B cell (primary cell): ENCODE results near the gene TRPM8. TPM values are rescaled to one million over a fixed set of nuclear protein-coding genes. Genes with fewer than 3 reads are reported as not detected.
"Not testable (repeated sequence)": the region's sequence is repeated elsewhere in the genome, so short reads cannot be mapped to it uniquely, and the experiment has no call there.

Experiments
- ATAC-seq: fragments of 200-7000 bp; cut with Tn5 transposase; one replicate; pipeline ENCODE4 v1.10.0; 2021; ENCODE audit warnings: low read depth, mild to moderate bottlenecking, moderate number of reproducible peaks, moderate library complexity
- CTCF ChIA-PET: fragments of 350-600 bp; sonication (Branson Sonifier 250); formaldehyde crosslinking; loops from one replicate; lab custom pipeline; 2021; ENCODE audit warnings: antibody characterized with exemption, inconsistent platforms; lab: Charles Lee
- POLR2A ChIA-PET: fragments of 350-600 bp; sonication (Branson Sonifier 250); formaldehyde crosslinking; loops from one replicate; lab custom pipeline; 2021; ENCODE audit warnings: antibody characterized with exemption; lab: Charles Lee
- DNase-seq: peaks from one replicate; pipeline ENCODE4 v3.0.0; 2013
- H2AFZ ChIP-seq: 2 replicates; pipeline ENCODE4 v1.6.1; 2012; ENCODE audit warnings: mild to moderate bottlenecking, low read depth, low read length; ENCODE audit not compliant: insufficient read depth, poor library complexity, severe bottlenecking
- H3K27ac ChIP-seq, 2 donors: 1 replicate in 1 of 2; 2 replicates in 1 of 2; pipeline ENCODE4 v1.5.1; 2012 to 2013; ENCODE audit warnings: low read length in 2 of 2, mild to moderate bottlenecking in 2 of 2, moderate library complexity in 1 of 2
- H3K27me3 ChIP-seq, 4 experiments: fragments of 200-600 bp in 1 of 4; sonication (generic) in 1 of 4; replicated peaks in 1 of 4; 1 replicate in 2 of 4; 2 replicates in 2 of 4; pipeline versions ENCODE4 v1.6.1 to v1.7.0; 2013 to 2016; ENCODE audit warnings: low read length in 3 of 4, mild to moderate bottlenecking in 2 of 4, mixed read lengths in 1 of 4, moderate library complexity in 1 of 4; ENCODE audit not compliant: insufficient read depth in 4 of 4, control insufficient read depth in 3 of 4; ENCODE audit errors: control extremely low read depth in 1 of 4
- H3K36me3 ChIP-seq, 2 experiments: replicated peaks in 1 of 2; 1 replicate in 1 of 2; 2 replicates in 1 of 2; pipeline versions ENCODE4 v1.6.1 to v1.7.1; 2013; ENCODE audit warnings: low read length in 1 of 2; ENCODE audit not compliant: insufficient read depth in 2 of 2, control insufficient read depth in 1 of 2; ENCODE audit errors: control extremely low read depth in 1 of 2, extremely low read depth in 1 of 2
- H3K4me1 ChIP-seq, 2 donors: fragments of 200-600 bp in 1 of 2; sonication (generic) in 1 of 2; 1 replicate in 1 of 2; 2 replicates in 1 of 2; pipeline versions ENCODE4 v1.5.1 to v1.6.1; 2013 to 2017; ENCODE audit warnings: low read length in 2 of 2; ENCODE audit not compliant: control insufficient read depth in 2 of 2, insufficient read depth in 2 of 2
- H3K4me2 ChIP-seq: replicated peaks from 2 replicates; pipeline ENCODE3; 2012; ENCODE audit warnings: mild to moderate bottlenecking, low read depth, low read length; ENCODE audit not compliant: poor library complexity, severe bottlenecking
- H3K4me3 ChIP-seq, 5 experiments: fragments of 200-600 bp in 1 of 5; sonication (generic) in 1 of 5; 1 replicate in 3 of 5; 2 replicates in 2 of 5; pipeline versions ENCODE4 v1.5.1 to v1.7.0; 2011 to 2016; ENCODE audit warnings: low read length in 4 of 5, mild to moderate bottlenecking in 4 of 5, low read depth in 2 of 5, control low read depth in 1 of 5, moderate library complexity in 1 of 5; ENCODE audit not compliant: insufficient read depth in 1 of 5; ENCODE audit errors: control extremely low read depth in 1 of 5, extremely low read depth in 1 of 5
- H3K79me2 ChIP-seq: fragments of 200-600 bp; sonication (generic); one replicate; pipeline ENCODE4 v1.6.0; 2016; ENCODE audit warnings: low read length; ENCODE audit not compliant: control insufficient read depth, insufficient read depth
- H3K9ac ChIP-seq: fragments of 200-600 bp; sonication (generic); 2 replicates; pipeline ENCODE4 v1.6.1; 2017; ENCODE audit warnings: mild to moderate bottlenecking, low read length, moderate library complexity
- H3K9me3 ChIP-seq, 3 donors: one replicate each; pipeline versions ENCODE4 v1.6.1 to v1.7.1; 2013; ENCODE audit warnings: low read length in 2 of 3; ENCODE audit not compliant: control insufficient read depth in 2 of 3, insufficient read depth in 1 of 3; ENCODE audit errors: control extremely low read depth in 1 of 3
- H4K20me1 ChIP-seq: 2 replicates; pipeline ENCODE4 v1.6.0; 2012; ENCODE audit warnings: mild to moderate bottlenecking, low read length; ENCODE audit not compliant: insufficient read depth, control insufficient read depth, poor library complexity, severe bottlenecking
- H3K27ac Mint-ChIP-seq: one replicate; pipeline ENCODE4 v1.8.0; 2021; ENCODE audit warnings: mixed read lengths
- H3K27me3 Mint-ChIP-seq: one replicate; pipeline ENCODE4 v1.8.0; 2021; ENCODE audit warnings: mixed read lengths
- H3K4me1 Mint-ChIP-seq: one replicate; pipeline ENCODE4 v1.8.0; 2021; ENCODE audit warnings: mixed read lengths
- H3K4me3 Mint-ChIP-seq: one replicate; pipeline ENCODE4 v1.8.0; 2021; ENCODE audit warnings: mixed read lengths
- H3K9me3 Mint-ChIP-seq: one replicate; pipeline ENCODE4 v1.8.0; 2022; ENCODE audit warnings: mixed read lengths; ENCODE audit not compliant: insufficient read depth
- EZH2 ChIP-seq: IDR thresholded peaks from 2 replicates; pipeline ENCODE4 v1.6.1; 2012; ENCODE audit warnings: borderline replicate concordance, low read depth, mild to moderate bottlenecking, moderate library complexity, low read length; ENCODE audit not compliant: insufficient read depth, poor library complexity, severe bottlenecking
- WGBS: methylation state at CpG from one replicate; pipeline ENCODE4 v1.1.5; 2013; ENCODE audit warnings: missing lambda C conversion rate; ENCODE audit not compliant: insufficient coverage; 5-methylcytosine and 5-hydroxymethylcytosine counted together
- intact Hi-C: fragments of 100-400 bp; cut with micrococcal nuclease; formaldehyde crosslinking; loops from one replicate; pipeline ENCODE4 v1.10.0; 2022
- polyA plus RNA-seq: library from polyadenylated mRNA; depleted of rRNA; stranded (reverse); fragments of >200 nt; gene quantifications from 2 replicates; pipeline ENCODE4 v1.2.3, GENCODE V29; 2012
- total RNA-seq, 2 donors: library from RNA; stranded (reverse); fragments of 120-200 nt in 1 of 2; gene quantifications; 1 replicate in 1 of 2; 2 replicates in 1 of 2; pipeline versions ENCODE4 v1.2.3 to v1.2.4, GENCODE V29; 2013 to 2022
- TF ChIP-seq, protein P1 (sequence below): fragments of 200-600 bp; IDR thresholded peaks from one replicate; pipeline ENCODE4 v1.8.0; 2022; ENCODE audit warnings: antibody characterized with exemption, mild to moderate bottlenecking

Gene TRPM8
- total and polyA plus RNA-seq, 2 donors (not counting 1 experiment from before 2014, with no cell fraction given), result not detected

DNA sequence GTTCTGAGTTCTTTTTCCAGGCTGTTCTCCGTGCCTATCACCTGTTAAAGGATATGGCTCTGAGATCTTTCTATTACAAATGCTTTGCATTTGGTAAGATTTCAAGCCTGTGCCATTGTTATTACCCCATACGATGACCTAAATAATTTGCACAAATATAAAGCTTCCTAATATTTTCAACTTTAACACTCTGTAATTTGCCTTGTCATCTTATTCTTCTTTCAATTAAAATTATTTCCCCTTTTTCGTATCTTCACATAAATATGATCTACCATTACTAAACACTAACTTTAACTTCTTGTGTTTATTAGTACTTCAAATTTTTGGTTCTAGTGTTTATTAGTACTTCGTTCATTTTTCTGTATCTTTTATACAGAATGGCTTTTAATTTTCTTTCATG lies 45.7 kb upstream of the TRPM8 start:
- peaks cover 0 to 6% of the 10 kb centered on the region in 2 donors for H3K4me1 ChIP-seq
- Mint-ChIP-seq H3K27me3 (peaks cover 31% of the 10 kb centered on the region), H3K9me3 (peaks cover 5% of the 10 kb centered on the region), H3K4me1 (peaks cover 15% of the 10 kb centered on the region), H3K27ac (no peak overlapping the region), H3K4me3 (no peak overlapping the region)
- H3K79me2 ChIP-seq, result no peaks in the 10 kb centered on the region
- no peak overlapping the region for H3K4me2 ChIP-seq
- intact Hi-C loops, result no loop called here
- peaks cover 1 to 11% (median 4%) of the 10 kb centered on the region in 3 donors for H3K9me3 ChIP-seq
- no peak overlapping the region for H3K9ac ChIP-seq
- H3K27ac ChIP-seq, result no peak overlapping the region
- ChIA-PET POLR2A (no interaction called here), CTCF (no interaction called here)
- TF ChIP-seq EZH2, result no peak
- TF ChIP-seq, protein P1, sequence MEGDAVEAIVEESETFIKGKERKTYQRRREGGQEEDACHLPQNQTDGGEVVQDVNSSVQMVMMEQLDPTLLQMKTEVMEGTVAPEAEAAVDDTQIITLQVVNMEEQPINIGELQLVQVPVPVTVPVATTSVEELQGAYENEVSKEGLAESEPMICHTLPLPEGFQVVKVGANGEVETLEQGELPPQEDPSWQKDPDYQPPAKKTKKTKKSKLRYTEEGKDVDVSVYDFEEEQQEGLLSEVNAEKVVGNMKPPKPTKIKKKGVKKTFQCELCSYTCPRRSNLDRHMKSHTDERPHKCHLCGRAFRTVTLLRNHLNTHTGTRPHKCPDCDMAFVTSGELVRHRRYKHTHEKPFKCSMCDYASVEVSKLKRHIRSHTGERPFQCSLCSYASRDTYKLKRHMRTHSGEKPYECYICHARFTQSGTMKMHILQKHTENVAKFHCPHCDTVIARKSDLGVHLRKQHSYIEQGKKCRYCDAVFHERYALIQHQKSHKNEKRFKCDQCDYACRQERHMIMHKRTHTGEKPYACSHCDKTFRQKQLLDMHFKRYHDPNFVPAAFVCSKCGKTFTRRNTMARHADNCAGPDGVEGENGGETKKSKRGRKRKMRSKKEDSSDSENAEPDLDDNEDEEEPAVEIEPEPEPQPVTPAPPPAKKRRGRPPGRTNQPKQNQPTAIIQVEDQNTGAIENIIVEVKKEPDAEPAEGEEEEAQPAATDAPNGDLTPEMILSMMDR, result no peak
- 90% methylated on average over 2 of the region's 4 CpGs for WGBS
- no peaks in the 10 kb centered on the region for H3K36me3 ChIP-seq
- H3K4me3 ChIP-seq, result no peak overlapping the region
- no peak overlapping the region for H2AFZ ChIP-seq
- H3K27me3 ChIP-seq, result peaks cover 0 to 7% (median 3%) of the 10 kb centered on the region in 4 experiments
- no peaks in the 10 kb centered on the region for H4K20me1 ChIP-seq
- DNase-seq, result no peak
- no peak for ATAC-seq

DNA sequence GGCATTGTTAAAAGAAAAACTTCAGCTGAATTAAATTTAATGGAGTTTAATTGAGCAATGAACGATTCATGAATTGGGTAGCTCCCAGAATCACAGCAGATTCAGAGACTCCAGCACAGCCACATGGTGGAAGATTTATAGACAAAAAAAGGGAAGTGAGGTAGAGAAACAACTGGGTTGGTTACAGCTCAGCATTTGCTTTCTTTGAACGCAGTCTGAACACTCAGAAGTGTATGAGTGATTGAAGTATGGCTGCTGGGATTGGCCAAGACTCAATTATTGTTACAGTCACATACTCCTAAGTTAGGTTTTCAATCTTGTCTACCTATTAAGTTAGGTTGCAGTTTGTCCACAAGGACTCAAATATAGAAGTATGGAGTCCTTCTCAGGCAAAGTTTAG lies 45.0 kb upstream of the TRPM8 start:
- H3K79me2 ChIP-seq, H3K27ac ChIP-seq, POLR2A ChIA-PET, H3K4me1 ChIP-seq, H2AFZ ChIP-seq, intact Hi-C loops, H3K9ac ChIP-seq, H3K4me3 Mint-ChIP-seq, H3K27ac Mint-ChIP-seq, H3K4me3 ChIP-seq, H3K9me3 ChIP-seq, H3K36me3 ChIP-seq, CTCF ChIA-PET, H3K9me3 Mint-ChIP-seq, H3K4me2 ChIP-seq, H3K27me3 ChIP-seq, H4K20me1 ChIP-seq: not testable (repeated sequence)
- Mint-ChIP-seq H3K4me1 (peaks cover 13% of the 10 kb centered on the region), H3K27me3 (peaks cover 33% of the 10 kb centered on the region)
- ATAC-seq (peak; percentile 51), DNase-seq (peak; percentile 30)
- WGBS, result 0% methylated on average over 1 of the region's 2 CpGs
